Measurements from ENCODE around the gene RNASE7. TPM values are rescaled to one million over a fixed set of nuclear protein-coding genes. Genes with fewer than 3 reads are reported as not detected.

The RNASE7 gene
- total and polyA plus RNA-seq, 3 experiments from 2014 or later, result not detected

DNA sequence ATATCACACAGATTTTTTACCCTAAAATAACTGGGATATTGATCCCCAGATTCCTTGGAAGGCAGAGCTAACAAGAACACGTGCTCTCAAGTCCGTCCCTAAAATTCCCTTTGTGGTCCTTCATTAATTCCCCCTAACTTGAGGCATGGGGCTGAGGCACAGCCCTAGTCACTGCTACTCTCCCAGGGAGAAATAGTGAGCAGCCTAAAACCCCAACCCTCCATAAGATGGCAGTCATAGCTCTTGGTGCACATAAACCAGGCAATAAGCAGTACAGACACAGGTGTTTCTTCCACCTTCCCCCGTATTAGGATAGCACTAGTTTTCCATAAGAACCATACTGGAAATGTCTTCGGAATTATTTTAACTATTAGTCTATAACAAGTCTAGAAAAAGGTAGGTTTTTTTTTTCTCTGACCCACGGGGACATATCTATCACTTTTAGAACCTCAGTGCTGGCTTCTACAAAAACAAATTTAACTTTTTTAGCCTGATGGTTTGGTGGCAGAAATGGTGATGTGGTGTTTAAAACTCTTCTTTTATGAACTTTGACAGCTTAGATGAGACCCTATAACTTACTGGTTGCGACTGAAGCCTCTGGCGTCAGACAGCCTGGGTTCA is 24.8 kb downstream of the RNASE7 start:
- DNase-seq, result no peak
- ChIA-PET CTCF (interaction anchor here (1.4 to 6.3 kb wide), 10 partner anchors 9 to 52 kb away, joined by 4 to 130 read pairs (median 17); partner anchors contain the start of genes RNASE8, TMEM253 and ZNF219), POLR2A (no interaction called here)
- no peaks in the 10 kb centered on the region for H3K36me3 ChIP-seq (ENCODE audit: insufficient read depth, low read length)
- H3K27me3 ChIP-seq (ENCODE audit: insufficient read depth, low read length, poor library complexity, severe bottlenecking), result peaks cover 48% of the 10 kb centered on the region
- no peak overlapping the region for H3K4me3 ChIP-seq (ENCODE audit: low read length)
- H3K4me1 Mint-ChIP-seq, result peaks cover 23 to 34% (median 25%) of the 10 kb centered on the region in 3 donors
- H3K9me3 Mint-ChIP-seq, result no peaks in the 10 kb centered on the region
- peaks cover 53 to 81% of the 10 kb centered on the region in 2 donors for H3K27me3 Mint-ChIP-seq
- peaks cover 0 to 1% (median 0%) of the 10 kb centered on the region in 3 donors for H3K36me3 Mint-ChIP-seq
- no peaks in the 10 kb centered on the region for H3K9me3 ChIP-seq (ENCODE audit: low read length)
- peak overlapping the region in 1 of 8 donors; percentile 9 for H3K27ac Mint-ChIP-seq
- H3K4me3 Mint-ChIP-seq, result no peak overlapping the region
- H3K27ac ChIP-seq (ENCODE audit: low read depth, low read length), result no peak overlapping the region
- peaks cover 36% of the 10 kb centered on the region for H3K4me1 ChIP-seq (ENCODE audit: insufficient read depth, low read length)

- H3K4me1 Mint-ChIP-seq, result peaks cover 23 to 40% (median 29%) of the 10 kb centered on the region in 3 donors
- H3K36me3 Mint-ChIP-seq, result peaks cover 0 to 1% (median 0%) of the 10 kb centered on the region in 3 donors
- H3K4me3 Mint-ChIP-seq, result peak overlapping the region; percentile 75 to 92 (median 81)
- peaks cover 60 to 82% of the 10 kb centered on the region in 2 donors for H3K27me3 Mint-ChIP-seq
- no peaks in the 10 kb centered on the region for H3K9me3 ChIP-seq (ENCODE audit: low read length)
- H3K9me3 Mint-ChIP-seq, result no peaks in the 10 kb centered on the region
- no peaks in the 10 kb centered on the region for H3K36me3 ChIP-seq (ENCODE audit: insufficient read depth, low read length)
- DNase-seq, result peak; percentile 37 to 77 (median 54)
- H3K4me1 ChIP-seq (ENCODE audit: insufficient read depth, low read length), result peaks cover 36% of the 10 kb centered on the region
- ChIA-PET POLR2A (interaction anchor here (0.8 to 1.4 kb wide), 3 partner anchors 19 to 36 kb away, joined by 3 to 4 read pairs (median 4); no protein-coding TSS in a partner anchor), CTCF (interaction anchor here (1.0 to 6.3 kb wide), 22 partner anchors 8 to 146 kb away, joined by 3 to 130 read pairs (median 6); partner anchors contain the start of genes RNASE8, TMEM253 and ZNF219)
- H3K27ac Mint-ChIP-seq, result peak overlapping the region in 7 of 8 donors; percentile 43 to 95 (median 85)
- peaks cover 61% of the 10 kb centered on the region for H3K27me3 ChIP-seq (ENCODE audit: insufficient read depth, low read length, poor library complexity, severe bottlenecking)
- peak overlapping the region; percentile 45 for H3K4me3 ChIP-seq (ENCODE audit: low read length)
- no peak overlapping the region for H3K27ac ChIP-seq (ENCODE audit: low read depth, low read length)
These were observed 26.6 kb downstream of the RNASE7 start for GRCh38 chr14:21068521-21069387.

- peak in 2 of 5 donors; percentile 28 to 57 for DNase-seq
- Histone ChIP-seq H3K36me3 (ENCODE audit: insufficient read depth, low read length) (no peaks in the 10 kb centered on the region), H3K27me3 (ENCODE audit: insufficient read depth, low read length, poor library complexity, severe bottlenecking) (peaks cover 61% of the 10 kb centered on the region), H3K4me3 (ENCODE audit: low read length) (peak overlapping the region; percentile 45), H3K9me3 (ENCODE audit: low read length) (no peaks in the 10 kb centered on the region), H3K4me1 (ENCODE audit: insufficient read depth, low read length) (peaks cover 36% of the 10 kb centered on the region), H3K27ac (ENCODE audit: low read depth, low read length) (no peak overlapping the region)
- Mint-ChIP-seq H3K4me1 (peaks cover 23 to 40% (median 29%) of the 10 kb centered on the region in 3 donors), H3K9me3 (no peaks in the 10 kb centered on the region), H3K27ac (peak overlapping the region in 7 of 8 donors; percentile 31 to 95 (median 85)), H3K4me3 (peak overlapping the region; percentile 75 to 92 (median 81)), H3K36me3 (peaks cover 0 to 1% (median 0%) of the 10 kb centered on the region in 3 donors), H3K27me3 (peaks cover 60 to 79% of the 10 kb centered on the region in 2 donors)
- POLR2A ChIA-PET, result interaction anchor here (0.6 to 1.7 kb wide), 3 partner anchors 18 to 190 kb away, joined by 4 to 7 read pairs (median 5); no protein-coding TSS in a partner anchor
- CTCF ChIA-PET, result interaction anchor here (1.0 to 6.3 kb wide), 17 partner anchors 10 to 64 kb away, joined by 3 to 130 read pairs (median 10); partner anchors contain the start of gene ZNF219
These were observed 27.4 kb downstream of the RNASE7 start for GRCh38 chr14:21069388-21070082.

DNA sequence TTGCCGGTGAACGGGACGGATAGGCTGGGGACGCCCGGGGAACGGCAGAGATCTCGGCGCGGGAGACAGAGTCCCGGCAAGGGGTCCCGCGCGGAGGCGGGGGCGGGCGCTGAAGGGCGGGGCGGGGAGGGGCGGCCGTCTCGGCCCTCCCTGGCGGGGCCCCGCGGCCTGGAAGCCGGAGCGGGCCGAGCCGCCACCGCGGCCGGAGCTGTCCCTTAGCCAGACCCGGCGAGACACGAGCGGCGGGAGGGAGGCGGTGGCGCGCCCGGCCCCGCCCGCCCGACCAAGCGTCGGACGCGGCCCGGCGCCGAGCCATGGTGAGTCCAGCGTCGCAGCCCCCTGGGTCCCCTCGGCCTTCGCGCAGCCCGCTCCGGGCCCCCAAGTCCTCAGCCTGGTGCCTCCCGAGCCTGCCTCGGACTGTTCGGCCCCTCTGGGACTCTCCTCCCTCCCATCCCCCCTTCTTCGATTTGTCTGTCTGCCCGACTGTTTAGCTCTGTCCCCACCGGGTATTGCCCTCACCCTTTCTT is 28.0 kb downstream of the RNASE7 start, which contains the start of gene ARHGEF40:
Gene ARHGEF40, plus strand, starts transcription at position 222 of the 527 bp plus-strand sequence. Its CDS starts 93 bp downstream, at position 315.
- Mint-ChIP-seq H3K36me3 (peaks cover 0 to 1% (median 0%) of the 10 kb centered on the region in 3 donors), H3K4me3 (peak within 1 kb of the TSS; percentile 81 to 92 (median 86)), H3K27ac (peak within 1 kb of the TSS in 7 of 8 donors; percentile 56 to 95 (median 88)), H3K4me1 (peaks cover 23 to 40% (median 29%) of the 10 kb centered on the region in 3 donors), H3K27me3 (peaks cover 59 to 75% of the 10 kb centered on the region in 2 donors), H3K9me3 (no peaks in the 10 kb centered on the region)
- H3K27ac ChIP-seq (ENCODE audit: low read depth, low read length), result peak within 1 kb of the TSS; percentile 31
- ChIA-PET POLR2A (interaction anchor here (0.6 to 2.0 kb wide), 5 partner anchors 17 to 190 kb away, joined by 3 to 10 read pairs (median 5); partner anchors contain the start of gene NDRG2), CTCF (interaction anchor here (0.7 to 4.0 kb wide), 6 partner anchors 9 to 55 kb away, joined by 3 to 47 read pairs (median 15); no protein-coding TSS in a partner anchor)
- peaks cover 61% of the 10 kb centered on the region for H3K27me3 ChIP-seq (ENCODE audit: insufficient read depth, low read length, poor library complexity, severe bottlenecking)
- no peak for DNase-seq
- no peaks in the 10 kb centered on the region for H3K9me3 ChIP-seq (ENCODE audit: low read length)
- H3K4me3 ChIP-seq (ENCODE audit: low read length), result peak within 1 kb of the TSS; percentile 60
- peaks cover 36% of the 10 kb centered on the region for H3K4me1 ChIP-seq (ENCODE audit: insufficient read depth, low read length)
- H3K36me3 ChIP-seq (ENCODE audit: insufficient read depth, low read length), result no peaks in the 10 kb centered on the region

- no peaks in the 10 kb centered on the region for H3K9me3 ChIP-seq (ENCODE audit: low read length)
- H3K36me3 Mint-ChIP-seq, result no peaks in the 10 kb centered on the region
- peak overlapping the region; percentile 60 for H3K4me3 ChIP-seq (ENCODE audit: low read length)
- ChIA-PET POLR2A (interaction anchor here (0.5 to 2.0 kb wide), 6 partner anchors 17 to 189 kb away, joined by 3 to 10 read pairs (median 4); partner anchors contain the start of genes NDRG2 and ZNF219), CTCF (interaction anchor here (0.7 to 4.0 kb wide), 9 partner anchors 9 to 65 kb away, joined by 3 to 47 read pairs (median 5); no protein-coding TSS in a partner anchor)
- H3K36me3 ChIP-seq (ENCODE audit: insufficient read depth, low read length), result no peaks in the 10 kb centered on the region
- peaks cover 36% of the 10 kb centered on the region for H3K4me1 ChIP-seq (ENCODE audit: insufficient read depth, low read length)
- peaks cover 55 to 69% of the 10 kb centered on the region in 2 donors for H3K27me3 Mint-ChIP-seq
- peak overlapping the region; percentile 81 to 91 (median 86) for H3K4me3 Mint-ChIP-seq
- H3K9me3 Mint-ChIP-seq, result no peaks in the 10 kb centered on the region
- peak in 2 of 5 donors; percentile 28 to 57 for DNase-seq
- H3K27ac ChIP-seq (ENCODE audit: low read depth, low read length), result peak overlapping the region; percentile 31
- peaks cover 23 to 40% (median 29%) of the 10 kb centered on the region in 3 donors for H3K4me1 Mint-ChIP-seq
- H3K27ac Mint-ChIP-seq, result peak overlapping the region in 7 of 8 donors; percentile 17 to 91 (median 88)
- H3K27me3 ChIP-seq (ENCODE audit: insufficient read depth, low read length, poor library complexity, severe bottlenecking), result peaks cover 61% of the 10 kb centered on the region
These were observed 28.6 kb downstream of the RNASE7 start for GRCh38 chr14:21070610-21071224.

- DNase-seq, result peak in 4 of 5 donors; percentile 30 to 70 (median 40)
- Mint-ChIP-seq H3K9me3 (no peaks in the 10 kb centered on the region), H3K4me3 (peak overlapping the region; percentile 81 to 91 (median 86)), H3K36me3 (no peaks in the 10 kb centered on the region), H3K27me3 (peaks cover 51 to 64% of the 10 kb centered on the region in 2 donors), H3K4me1 (peaks cover 23 to 40% (median 29%) of the 10 kb centered on the region in 3 donors), H3K27ac (peak overlapping the region in 7 of 8 donors; percentile 56 to 91 (median 88))
- CTCF ChIA-PET, result interaction anchor here (0.8 to 4.0 kb wide), 10 partner anchors 15 to 66 kb away, joined by 3 to 47 read pairs (median 5); no protein-coding TSS in a partner anchor
- H3K9me3 ChIP-seq (ENCODE audit: low read length), result no peaks in the 10 kb centered on the region
- H3K36me3 ChIP-seq (ENCODE audit: insufficient read depth, low read length), result no peaks in the 10 kb centered on the region
- H3K27ac ChIP-seq (ENCODE audit: low read depth, low read length), result peak overlapping the region; percentile 31
- peak overlapping the region; percentile 60 for H3K4me3 ChIP-seq (ENCODE audit: low read length)
- peaks cover 60% of the 10 kb centered on the region for H3K27me3 ChIP-seq (ENCODE audit: insufficient read depth, low read length, poor library complexity, severe bottlenecking)
- POLR2A ChIA-PET, result interaction anchor here (0.5 to 2.0 kb wide), 6 partner anchors 12 to 47 kb away, joined by 3 to 10 read pairs (median 3); partner anchors contain the start of genes NDRG2 and ZNF219
- H3K4me1 ChIP-seq (ENCODE audit: insufficient read depth, low read length), result peaks cover 36% of the 10 kb centered on the region
These were observed 29.3 kb downstream of the RNASE7 start for GRCh38 chr14:21071225-21072030.
